Hepatocyte (in vitro differentiated cells): Measurements from ENCODE around the gene CATSPERD. TPM values are rescaled to one million over a fixed set of nuclear protein-coding genes. Genes with fewer than 3 reads are reported as not detected.

Source experiments
- DNase-seq: peaks from one replicate; pipeline ENCODE4 v3.0.0-alpha.2; 2016; ENCODE audit warnings: low spot score
- H2AFZ ChIP-seq: fragments of 200-600 bp; sonication (generic); 2 replicates; pipeline ENCODE4 v1.6.0; 2016; ENCODE audit warnings: antibody characterized with exemption, mild to moderate bottlenecking
- H3K27ac ChIP-seq: fragments of 200-600 bp; sonication (generic); 2 replicates; pipeline ENCODE4 v1.5.1; 2016; ENCODE audit warnings: mild to moderate bottlenecking
- H3K27me3 ChIP-seq: fragments of 200-600 bp; sonication (generic); 2 replicates; pipeline ENCODE4 v1.6.1; 2016
- H3K36me3 ChIP-seq: fragments of 200-600 bp; sonication (generic); replicated peaks from 2 replicates; pipeline ENCODE4 v1.5.1; 2016; ENCODE audit warnings: low read depth; ENCODE audit not compliant: insufficient read depth
- H3K4me1 ChIP-seq: fragments of 200-600 bp; sonication (generic); 2 replicates; pipeline ENCODE4 v1.5.1; 2016; ENCODE audit warnings: mild to moderate bottlenecking, moderate library complexity; ENCODE audit not compliant: insufficient read depth
- H3K4me2 ChIP-seq: fragments of 200-600 bp; sonication (generic); 2 replicates; pipeline ENCODE4 v1.6.0; 2016
- H3K4me3 ChIP-seq: fragments of 200-600 bp; sonication (generic); 2 replicates; pipeline ENCODE4 v1.5.1; 2016; ENCODE audit warnings: mild to moderate bottlenecking
- H3K79me2 ChIP-seq: fragments of 200-600 bp; sonication (generic); 2 replicates; pipeline ENCODE4 v1.6.0; 2017; ENCODE audit warnings: mild to moderate bottlenecking
- H3K9me2 ChIP-seq: fragments of 200-600 bp; sonication (generic); replicated peaks from 2 replicates; pipeline ENCODE4 v1.6.0; 2017; ENCODE audit warnings: mild to moderate bottlenecking; ENCODE audit not compliant: insufficient read depth
- H3K9me3 ChIP-seq: fragments of 200-600 bp; sonication (generic); 2 replicates; pipeline ENCODE4 v1.5.1; 2016; ENCODE audit warnings: low read depth, mild to moderate bottlenecking
- H4K20me1 ChIP-seq: fragments of 200-600 bp; sonication (generic); 2 replicates; pipeline ENCODE4 v1.6.0; 2016; ENCODE audit warnings: mild to moderate bottlenecking; ENCODE audit not compliant: insufficient read depth, poor library complexity, severe bottlenecking
- CTCF ChIP-seq: fragments of 200-600 bp; sonication (generic); IDR thresholded peaks from 2 replicates; pipeline ENCODE4 v1.5.1; 2016; ENCODE audit warnings: antibody characterized with exemption, mild to moderate bottlenecking; ENCODE audit not compliant: poor library complexity
- EZH2 ChIP-seq: fragments of 200-600 bp; sonication (generic); IDR thresholded peaks from 2 replicates; pipeline ENCODE4 v1.6.1; 2016; ENCODE audit warnings: antibody characterized with exemption, mild to moderate bottlenecking, borderline replicate concordance
- EZH2phosphoT487 ChIP-seq: fragments of 200-600 bp; sonication (generic); IDR thresholded peaks from one replicate; pipeline ENCODE4 v1.6.1; 2018; ENCODE audit warnings: antibody characterized with exemption, mild to moderate bottlenecking, low read depth, moderate library complexity; ENCODE audit not compliant: unreplicated experiment, severe bottlenecking
- WGBS: methylation state at CpG from one replicate; pipeline ENCODE4 v1.1.6; 2016; ENCODE audit warnings: low lambda C conversion rate; ENCODE audit errors: missing lambda C conversion rate; 5-methylcytosine and 5-hydroxymethylcytosine counted together
- polyA plus RNA-seq: library from polyadenylated mRNA; unstranded; fragments of >200 nt; fragmentation: Nextera tagmentation; extraction: Ambion mirVana; gene quantifications from 2 replicates; pipeline ENCODE4 v1.2.1, GENCODE V29; 2016
- total RNA-seq: library from RNA; depleted of rRNA; stranded (reverse); fragments of >200 nt; gene quantifications from 2 replicates; pipeline ENCODE4 v1.2.3, GENCODE V29; 2014

Gene CATSPERD
- total and polyA plus RNA-seq, 2 experiments from 2014 or later: not detected

GRCh38 chr19:5677136-5677535 is 43.3 kb upstream of the CATSPERD start:
- no peak for TF ChIP-seq EZH2
- no peak for TF ChIP-seq CTCF
- TF ChIP-seq EZH2phosphoT487: no peak
- Histone ChIP-seq H4K20me1 (no peaks in the 10 kb centered on the region), H3K27me3 (no peaks in the 10 kb centered on the region), H3K79me2 (peaks cover 13% of the 10 kb centered on the region), H3K27ac (no peak overlapping the region), H2AFZ (no peak overlapping the region), H3K4me1 (no peaks in the 10 kb centered on the region), H3K36me3 (no peaks in the 10 kb centered on the region), H3K4me3 (no peak overlapping the region), H3K9me3 (no peaks in the 10 kb centered on the region), H3K4me2 (no peak overlapping the region), H3K9me2 (no peaks in the 10 kb centered on the region)
- DNase-seq: no peak
- 96% methylated on average over 10 of the region's 10 CpGs for WGBS

GRCh38 chr19:5677580-5677979 is 42.9 kb upstream of the CATSPERD start:
- 96% methylated on average over 8 of the region's 9 CpGs for WGBS

GRCh38 chr19:5678071-5678718 is 42.2 kb upstream of the CATSPERD start:
- H3K4me3 ChIP-seq: no peak overlapping the region
- H3K9me2 ChIP-seq: no peaks in the 10 kb centered on the region
- H3K27ac ChIP-seq: no peak overlapping the region
- H3K27me3 ChIP-seq: no peaks in the 10 kb centered on the region
- no peaks in the 10 kb centered on the region for H3K9me3 ChIP-seq
- H3K79me2 ChIP-seq: peaks cover 13% of the 10 kb centered on the region
- no peaks in the 10 kb centered on the region for H3K4me1 ChIP-seq
- WGBS: 95% methylated on average over 22 of the region's 22 CpGs
- H3K4me2 ChIP-seq: no peak overlapping the region
- no peaks in the 10 kb centered on the region for H3K36me3 ChIP-seq
- DNase-seq: no peak
- H2AFZ ChIP-seq: no peak overlapping the region
- TF ChIP-seq CTCF: no peak
- TF ChIP-seq EZH2: no peak
- no peak for TF ChIP-seq EZH2phosphoT487
- H4K20me1 ChIP-seq: no peaks in the 10 kb centered on the region

More at GRCh38 chr19:5677580-5677979, 42.9 kb upstream of the CATSPERD start:
- no peak for TF ChIP-seq CTCF
- Histone ChIP-seq H3K4me2 (no peak overlapping the region), H4K20me1 (no peaks in the 10 kb centered on the region), H3K79me2 (peaks cover 13% of the 10 kb centered on the region), H3K27ac (no peak overlapping the region), H3K4me3 (no peak overlapping the region), H3K9me2 (no peaks in the 10 kb centered on the region), H2AFZ (no peak overlapping the region), H3K9me3 (no peaks in the 10 kb centered on the region), H3K36me3 (no peaks in the 10 kb centered on the region), H3K27me3 (no peaks in the 10 kb centered on the region), H3K4me1 (no peaks in the 10 kb centered on the region)
- no peak for DNase-seq
